Fibroblast of the conjunctiva (primary cell): ENCODE data around the gene NSG2.

ENCODE experiments used
- DNase-seq: peaks from one replicate; pipeline ENCODE4 v3.0.0-alpha.2; 2010; ENCODE audit warnings: low read depth

NSG2 gene

GRCh38 chr5:174059247-174059646, 13.7 kb downstream of the NSG2 start:
- DNase-seq: no peak

- DNase-seq: no peak
Observed at GRCh38 chr5:174063082-174063756, 17.7 kb downstream of the NSG2 start.

- no peak for DNase-seq
Observed at GRCh38 chr5:174064171-174064570, 18.7 kb downstream of the NSG2 start.

GRCh38 chr5:174065528-174066197, 20.2 kb downstream of the NSG2 start:
- DNase-seq: no peak

- no peak for DNase-seq
Observed at GRCh38 chr5:174067499-174067898, 22.0 kb downstream of the NSG2 start.

- no peak for DNase-seq
Observed at GRCh38 chr5:174071484-174071883, 26.0 kb downstream of the NSG2 start.

GRCh38 chr5:174073122-174073660, 27.7 kb downstream of the NSG2 start:
- DNase-seq: no peak

- DNase-seq: no peak
Observed at GRCh38 chr5:174074369-174074768, 28.9 kb downstream of the NSG2 start.

- no peak for DNase-seq
Observed at GRCh38 chr5:174078416-174078815, 32.9 kb downstream of the NSG2 start.

GRCh38 chr5:174082286-174082685, 36.8 kb downstream of the NSG2 start:
- DNase-seq: no peak

GRCh38 chr5:174083056-174083827, 37.7 kb downstream of the NSG2 start:
- no peak for DNase-seq

- no peak for DNase-seq
Observed at GRCh38 chr5:174084691-174085154, 39.2 kb downstream of the NSG2 start.

- DNase-seq: no peak
Observed at GRCh38 chr5:174086751-174087150, 41.2 kb downstream of the NSG2 start.

GRCh38 chr5:174087783-174088182, 42.3 kb downstream of the NSG2 start:
- no peak for DNase-seq

- DNase-seq: no peak
Observed at GRCh38 chr5:174090129-174090528, 44.6 kb downstream of the NSG2 start.

- no peak for DNase-seq
Observed at GRCh38 chr5:174093123-174093522, 47.6 kb downstream of the NSG2 start.

GRCh38 chr5:174094857-174095606, 49.5 kb downstream of the NSG2 start:
- no peak for DNase-seq

GRCh38 chr5:174096619-174097018, 51.1 kb downstream of the NSG2 start:
- no peak for DNase-seq

GRCh38 chr5:174097486-174098185, 52.1 kb downstream of the NSG2 start:
- no peak for DNase-seq

GRCh38 chr5:174098694-174099093, 53.2 kb downstream of the NSG2 start:
- DNase-seq: no peak

GRCh38 chr5:174100490-174100889, 55.0 kb downstream of the NSG2 start:
- no peak for DNase-seq
